ENCODE results near the gene NDUFB7.

The NDUFB7 gene

DNA sequence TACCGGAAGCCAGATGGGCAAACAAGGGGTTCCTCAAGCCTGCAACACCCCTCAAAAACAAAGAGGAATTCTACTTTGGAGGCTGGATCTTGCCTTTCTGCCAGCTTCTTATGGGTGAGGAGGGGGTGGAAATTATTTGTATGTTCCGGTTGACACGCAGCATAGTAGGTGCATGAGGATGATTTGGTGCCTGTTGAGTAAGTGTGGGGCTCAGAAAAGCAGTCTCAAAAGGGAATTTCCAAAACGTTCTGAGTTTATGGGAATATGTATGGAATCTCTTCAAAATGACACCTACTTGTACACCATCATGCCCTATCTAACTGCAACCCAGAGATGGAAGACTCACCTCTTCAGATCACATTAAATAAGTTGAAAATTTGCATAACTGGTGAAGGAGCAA lies 45.4 kb downstream of the NDUFB7 start:
- Mint-ChIP-seq H3K4me1 (peaks cover 27% of the 10 kb centered on the region), H3K9me3 (no peaks in the 10 kb centered on the region), H3K36me3 (no peaks in the 10 kb centered on the region), H3K4me3 (no peak overlapping the region), H3K27me3 (no peaks in the 10 kb centered on the region), H3K27ac (no peak overlapping the region)
- ATAC-seq: no peak

DNA sequence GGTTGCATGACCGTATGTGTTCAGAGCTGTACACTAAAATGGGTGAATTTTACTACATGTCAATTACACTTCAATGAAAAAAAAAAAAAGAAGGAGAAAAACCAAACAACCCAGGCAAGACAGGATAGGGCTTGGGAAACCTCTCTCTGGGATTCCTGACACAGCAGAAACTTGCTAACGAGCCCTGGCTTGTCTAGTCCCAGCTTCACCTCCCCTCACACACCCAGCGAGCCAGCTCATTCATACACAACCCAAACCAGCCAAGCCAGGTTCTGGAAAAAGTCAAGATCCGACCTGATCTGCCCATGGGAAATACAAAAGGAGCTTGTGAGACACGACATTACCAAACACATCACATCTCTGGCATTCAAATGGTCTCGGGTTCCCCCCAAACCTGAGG lies 46.1 kb downstream of the NDUFB7 start:
- Mint-ChIP-seq H3K36me3 (no peaks in the 10 kb centered on the region), H3K9me3 (no peaks in the 10 kb centered on the region), H3K27ac (no peak overlapping the region), H3K4me1 (peaks cover 24% of the 10 kb centered on the region), H3K27me3 (no peaks in the 10 kb centered on the region), H3K4me3 (no peak overlapping the region)
- ATAC-seq: no peak

DNA sequence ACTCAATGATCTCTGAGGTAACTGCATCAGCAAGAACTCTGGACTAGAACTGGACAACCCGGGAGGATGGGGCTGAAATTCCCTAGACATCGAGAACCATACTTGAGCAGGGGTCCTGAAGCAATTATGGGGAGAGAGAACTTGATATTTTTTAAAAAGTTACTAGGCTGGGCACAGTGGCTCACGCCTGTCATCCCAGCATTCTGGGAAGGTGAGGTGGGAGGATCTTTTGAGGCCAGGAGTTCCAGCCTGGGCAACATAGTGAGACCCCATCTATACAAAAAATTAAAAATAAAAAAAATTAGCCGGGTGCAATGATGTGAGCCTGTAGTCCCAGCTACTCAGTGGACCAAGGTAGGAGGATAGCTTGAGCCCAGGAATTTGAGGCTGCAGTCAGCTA lies 51.3 kb downstream of the NDUFB7 start:
- Mint-ChIP-seq H3K4me1 (peaks cover 41% of the 10 kb centered on the region), H3K36me3 (peaks cover 16% of the 10 kb centered on the region), H3K9me3 (no peaks in the 10 kb centered on the region), H3K27me3 (no peaks in the 10 kb centered on the region), H3K4me3 (no peak overlapping the region), H3K27ac (no peak overlapping the region)
- no peak for ATAC-seq

DNA sequence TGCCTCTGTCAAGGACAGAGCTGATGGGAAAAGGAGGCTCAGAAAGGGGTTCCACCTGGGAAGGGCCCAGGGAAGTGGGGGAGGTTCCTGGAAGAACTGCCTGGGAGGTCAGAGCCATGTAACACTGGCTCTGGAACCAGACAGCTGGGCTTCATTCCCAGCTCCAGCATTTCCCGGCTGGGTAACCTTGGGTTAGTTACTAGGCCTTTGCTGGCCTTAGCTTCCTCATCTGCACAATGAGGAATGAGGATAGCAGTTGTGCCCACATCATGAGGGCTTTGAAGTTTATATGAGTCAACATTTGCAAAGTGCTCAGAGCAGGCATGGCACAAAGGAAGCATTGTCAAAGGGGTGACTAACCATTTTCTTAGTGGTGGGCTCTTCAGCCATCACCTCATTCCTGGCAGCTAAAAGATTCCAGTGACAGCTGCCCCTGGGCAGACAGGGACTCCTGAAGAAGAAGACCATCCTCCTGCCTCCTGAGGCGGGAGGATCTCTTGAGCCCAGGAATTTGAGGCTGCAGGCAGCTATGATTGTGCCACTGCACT lies 51.9 kb downstream of the NDUFB7 start:
- H3K36me3 Mint-ChIP-seq: peaks cover 22% of the 10 kb centered on the region
- peaks cover 47% of the 10 kb centered on the region for H3K4me1 Mint-ChIP-seq
- H3K4me3 Mint-ChIP-seq: peak overlapping the region; percentile 79
- H3K27ac Mint-ChIP-seq: peak overlapping the region; percentile 95
- H3K9me3 Mint-ChIP-seq: no peaks in the 10 kb centered on the region
- H3K27me3 Mint-ChIP-seq: no peaks in the 10 kb centered on the region
- ATAC-seq: no peak

DNA sequence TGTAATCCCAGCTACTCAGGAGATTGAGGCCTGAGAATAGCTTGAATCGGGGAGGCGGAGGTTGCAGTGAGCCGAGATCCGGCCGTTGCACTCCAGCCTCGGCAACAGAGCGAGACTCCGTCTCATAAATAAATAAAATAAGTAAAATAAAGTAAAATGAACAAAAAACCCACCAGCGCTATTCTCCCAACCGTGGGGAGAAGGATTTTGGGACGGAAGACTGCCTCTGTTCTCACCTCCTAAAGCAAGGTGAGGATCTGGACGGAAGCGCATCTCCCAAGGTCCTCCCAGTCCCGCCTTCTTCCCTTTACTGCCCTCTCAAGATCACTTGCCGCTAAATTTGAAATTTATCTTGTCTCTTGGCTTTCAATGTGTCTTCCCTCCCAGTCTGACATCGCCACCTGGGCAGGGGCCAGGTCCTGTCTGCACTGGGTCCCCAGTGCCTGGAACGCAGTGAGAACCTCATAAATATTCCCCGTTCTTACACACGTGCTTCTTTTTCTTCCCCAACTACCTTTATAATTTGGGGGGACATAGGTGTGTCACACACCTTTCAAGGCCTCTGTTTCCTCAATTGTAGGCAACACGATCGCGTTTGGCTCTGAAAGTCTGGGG lies 52.5 kb downstream of the NDUFB7 start:
- ATAC-seq: no peak
- peaks cover 53% of the 10 kb centered on the region for H3K4me1 Mint-ChIP-seq
- H3K27ac Mint-ChIP-seq: peak overlapping the region; percentile 95
- H3K4me3 Mint-ChIP-seq: peak overlapping the region; percentile 94
- no peaks in the 10 kb centered on the region for H3K27me3 Mint-ChIP-seq
- H3K9me3 Mint-ChIP-seq: no peaks in the 10 kb centered on the region
- peaks cover 28% of the 10 kb centered on the region for H3K36me3 Mint-ChIP-seq

DNA sequence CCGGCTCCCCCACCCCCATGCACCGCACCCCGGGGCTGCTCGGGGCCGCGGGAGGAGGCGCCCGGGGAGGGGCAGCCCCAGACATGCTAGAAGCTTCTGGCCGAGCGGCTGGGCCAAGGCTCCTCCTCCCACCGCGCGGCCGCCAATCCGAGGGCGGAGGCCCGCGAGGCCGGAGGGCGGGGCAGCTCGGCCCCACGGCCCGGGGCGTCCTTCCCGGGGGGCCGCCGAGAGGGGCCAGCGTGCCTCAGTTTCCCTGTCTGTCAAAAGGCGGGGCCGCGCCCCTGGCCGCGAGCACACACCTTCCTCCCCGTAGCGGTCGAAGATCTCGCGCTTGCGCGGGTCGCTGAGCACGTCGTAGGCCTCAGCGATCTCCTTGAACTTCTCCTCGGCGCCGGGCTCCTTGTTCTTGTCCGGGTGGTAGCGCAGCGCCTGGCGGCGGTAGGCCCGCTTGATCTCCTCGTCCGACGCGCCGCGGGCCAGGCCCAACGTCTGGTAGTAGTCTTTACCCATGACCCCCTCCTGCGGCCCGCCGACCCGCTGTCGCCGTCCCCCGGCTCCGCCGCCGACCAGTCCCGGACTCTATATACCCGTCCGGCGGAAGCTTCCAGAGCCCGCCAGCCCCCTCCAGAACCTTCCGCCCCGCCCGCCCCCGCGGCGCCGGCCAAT lies 53.9 kb downstream of the NDUFB7 start, which contains the start of gene DNAJB1:
DNAJB1 (minus strand) TSS at position 558 of the 666 bp plus-strand sequence; CDS start at position 510, 48 bp downstream.
- peaks cover 48% of the 10 kb centered on the region for H3K4me1 Mint-ChIP-seq
- H3K27me3 Mint-ChIP-seq: no peaks in the 10 kb centered on the region
- peak within 1 kb of the TSS; percentile 95 for H3K27ac Mint-ChIP-seq
- H3K4me3 Mint-ChIP-seq: peak within 1 kb of the TSS; percentile 94
- H3K9me3 Mint-ChIP-seq: no peaks in the 10 kb centered on the region
- peaks cover 37% of the 10 kb centered on the region for H3K36me3 Mint-ChIP-seq
- peak; percentile 87 for ATAC-seq

DNA sequence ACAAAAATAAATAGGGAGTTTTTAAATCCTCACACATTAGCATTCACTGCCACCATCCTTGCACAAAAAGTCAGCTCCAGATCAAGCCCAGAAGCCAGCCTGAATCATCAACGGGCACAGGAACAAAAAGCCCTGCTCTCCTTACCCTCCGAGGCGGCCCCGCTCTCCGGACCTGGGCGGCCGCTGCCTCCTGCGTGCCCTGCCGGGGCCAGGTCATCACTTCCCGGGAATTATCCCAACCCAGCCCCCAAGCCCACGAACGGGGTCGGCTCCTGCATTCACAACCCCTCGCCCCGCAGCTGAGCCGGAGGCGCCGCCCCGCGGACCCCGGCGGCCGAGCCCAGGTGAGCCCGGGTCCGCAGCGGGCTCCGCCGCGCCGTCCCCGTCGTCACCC lies 54.4 kb downstream of the NDUFB7 start:
- peaks cover 43% of the 10 kb centered on the region for H3K4me1 Mint-ChIP-seq
- peak overlapping the region; percentile 95 for H3K27ac Mint-ChIP-seq
- no peak for ATAC-seq

DNA sequence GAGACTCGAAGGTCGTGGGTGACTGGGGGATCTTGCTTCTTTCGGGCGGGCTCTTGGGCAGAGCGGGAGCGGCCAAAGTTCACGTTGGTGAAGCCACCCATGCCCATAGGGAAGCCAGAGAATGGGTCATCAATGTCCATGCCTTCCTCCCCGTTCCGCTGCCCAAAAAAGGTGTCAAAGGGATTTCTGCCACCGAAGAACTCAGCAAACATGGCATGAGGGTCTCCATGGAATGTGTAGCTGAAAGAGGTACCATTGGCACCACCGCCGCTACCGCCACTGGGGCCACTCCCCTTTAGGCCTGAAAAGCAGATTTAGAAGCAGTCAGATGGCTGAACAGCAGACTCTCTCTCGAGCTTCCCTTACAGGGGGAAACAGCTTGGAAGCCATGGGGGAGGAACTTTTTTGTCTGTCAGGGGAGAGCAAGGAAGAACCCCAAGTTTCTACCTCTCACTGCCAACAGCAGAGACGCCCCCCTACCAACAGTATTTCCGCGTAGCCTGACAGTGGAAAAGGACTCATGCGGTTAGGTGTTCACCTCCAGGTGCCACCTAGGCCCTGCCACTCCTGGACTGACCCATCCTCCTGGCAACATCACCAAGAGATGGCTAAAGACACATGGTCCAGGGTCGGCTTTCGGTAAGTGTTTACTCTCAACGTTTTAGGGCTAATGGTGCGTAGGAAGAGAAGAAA lies 55.0 kb downstream of the NDUFB7 start:
- H3K27ac Mint-ChIP-seq: peak overlapping the region; percentile 95
- peaks cover 37% of the 10 kb centered on the region for H3K36me3 Mint-ChIP-seq
- H3K27me3 Mint-ChIP-seq: no peaks in the 10 kb centered on the region
- H3K9me3 Mint-ChIP-seq: no peaks in the 10 kb centered on the region
- peak overlapping the region; percentile 94 for H3K4me3 Mint-ChIP-seq
- no peak for ATAC-seq
- H3K4me1 Mint-ChIP-seq: peaks cover 42% of the 10 kb centered on the region

More for the DNA sequence above, 54.4 kb downstream of the NDUFB7 start:
- no peaks in the 10 kb centered on the region for H3K27me3 Mint-ChIP-seq
- H3K4me3 Mint-ChIP-seq: peak overlapping the region; percentile 94
- H3K9me3 Mint-ChIP-seq: no peaks in the 10 kb centered on the region
- H3K36me3 Mint-ChIP-seq: peaks cover 37% of the 10 kb centered on the region

All from stimulated activated memory B cell treated with anti-CD40 and anti-IgM and Interleukin-4, amounts not matched to agents 10 μg/mL and 1 μg/mL and 100 μg/mL, for 72 hours (primary cell).